ENCODE measurements around the gene DYRK1A.

Gene DYRK1A

DNA sequence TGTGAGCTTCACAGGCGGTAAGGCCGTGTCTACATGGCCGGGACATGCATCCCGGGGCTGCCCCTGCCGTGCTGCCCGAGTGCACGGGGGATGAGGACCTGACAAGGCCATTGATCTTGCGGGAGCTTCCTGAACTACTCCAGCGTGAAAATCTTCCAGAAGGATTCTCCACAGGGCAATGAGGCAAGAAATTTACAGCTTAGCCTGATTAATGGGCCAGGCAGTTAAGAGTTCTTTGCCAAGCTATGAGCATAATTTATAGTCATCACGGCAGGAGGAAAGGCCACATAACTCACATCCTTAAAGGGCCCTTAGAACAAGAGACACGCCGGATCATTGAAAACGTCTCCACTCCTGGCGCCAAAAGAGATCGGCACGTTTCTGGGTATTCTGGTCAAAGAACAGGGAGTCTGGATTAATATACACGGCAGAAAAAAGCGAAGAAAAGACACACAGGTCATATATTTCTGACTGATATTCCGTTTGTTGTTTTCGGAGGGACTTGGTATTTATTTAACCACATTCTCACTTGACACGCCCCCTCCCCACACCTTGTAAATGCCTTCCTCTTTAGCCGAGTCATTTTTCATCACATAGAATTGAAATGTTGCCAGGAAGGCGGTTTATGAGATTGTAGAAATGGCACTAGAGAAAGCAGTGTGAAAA lies 180.5 kb downstream of the DYRK1A start (continued):
- TF ChIP-seq ZNF24 (tag by site-specific recombination; IDR thresholded peaks at IDR 0.05) (peak; percentile 76; the same call in 1 of the 2 replicates), ZNF791 (tag by site-specific recombination; IDR thresholded peaks at IDR 0.05) (no peak), ZNF600 (tag by site-specific recombination; IDR thresholded peaks at IDR 0.05) (peak; percentile 35), MEIS1 (CRISPR knock-in tag; IDR thresholded peaks at IDR 0.05; ENCODE audit: borderline replicate concordance) (no peak), GLI4 (tag by site-specific recombination; IDR thresholded peaks at IDR 0.05) (no peak), ZNF114 (tag by site-specific recombination; IDR thresholded peaks at IDR 0.05) (no peak), GLI2 (tag by site-specific recombination; IDR thresholded peaks at IDR 0.05; ENCODE audit: borderline replicate concordance, low read depth) (no peak; the same call in 1 of the 2 replicates), SP3 (tag by site-specific recombination; IDR thresholded peaks at IDR 0.05) (peak; percentile 61), ZNF266 (tag by site-specific recombination; IDR thresholded peaks at IDR 0.05; ENCODE audit: low read depth) (no peak), ZNF529 (tag by site-specific recombination; IDR thresholded peaks at IDR 0.05; ENCODE audit: insufficient replicate concordance) (no peak), WT1 (tag by site-specific recombination; IDR thresholded peaks at IDR 0.05) (peak; percentile 94), ZNF571 (tag by site-specific recombination; IDR thresholded peaks at IDR 0.05) (no peak), ZNF16 (tag by site-specific recombination; IDR thresholded peaks at IDR 0.05; ENCODE audit: low read depth) (no peak), ZNF843 (tag by site-specific recombination; IDR thresholded peaks at IDR 0.05) (peak; percentile 93), RBAK (tag by site-specific recombination; IDR thresholded peaks at IDR 0.05) (no peak)
- TF ChIP-seq, protein P1, sequence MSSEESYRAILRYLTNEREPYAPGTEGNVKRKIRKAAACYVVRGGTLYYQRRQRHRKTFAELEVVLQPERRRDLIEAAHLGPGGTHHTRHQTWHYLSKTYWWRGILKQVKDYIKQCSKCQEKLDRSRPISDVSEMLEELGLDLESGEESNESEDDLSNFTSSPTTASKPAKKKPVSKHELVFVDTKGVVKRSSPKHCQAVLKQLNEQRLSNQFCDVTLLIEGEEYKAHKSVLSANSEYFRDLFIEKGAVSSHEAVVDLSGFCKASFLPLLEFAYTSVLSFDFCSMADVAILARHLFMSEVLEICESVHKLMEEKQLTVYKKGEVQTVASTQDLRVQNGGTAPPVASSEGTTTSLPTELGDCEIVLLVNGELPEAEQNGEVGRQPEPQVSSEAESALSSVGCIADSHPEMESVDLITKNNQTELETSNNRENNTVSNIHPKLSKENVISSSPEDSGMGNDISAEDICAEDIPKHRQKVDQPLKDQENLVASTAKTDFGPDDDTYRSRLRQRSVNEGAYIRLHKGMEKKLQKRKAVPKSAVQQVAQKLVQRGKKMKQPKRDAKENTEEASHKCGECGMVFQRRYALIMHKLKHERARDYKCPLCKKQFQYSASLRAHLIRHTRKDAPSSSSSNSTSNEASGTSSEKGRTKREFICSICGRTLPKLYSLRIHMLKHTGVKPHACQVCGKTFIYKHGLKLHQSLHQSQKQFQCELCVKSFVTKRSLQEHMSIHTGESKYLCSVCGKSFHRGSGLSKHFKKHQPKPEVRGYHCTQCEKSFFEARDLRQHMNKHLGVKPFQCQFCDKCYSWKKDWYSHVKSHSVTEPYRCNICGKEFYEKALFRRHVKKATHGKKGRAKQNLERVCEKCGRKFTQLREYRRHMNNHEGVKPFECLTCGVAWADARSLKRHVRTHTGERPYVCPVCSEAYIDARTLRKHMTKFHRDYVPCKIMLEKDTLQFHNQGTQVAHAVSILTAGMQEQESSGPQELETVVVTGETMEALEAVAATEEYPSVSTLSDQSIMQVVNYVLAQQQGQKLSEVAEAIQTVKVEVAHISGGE (tag by site-specific recombination; conservative IDR thresholded peaks at IDR 0.05; ENCODE audit: low read depth), result 0 out of 2 replicates have a peak, but pooled peaks have one; percentile 18
- TF ChIP-seq, protein P2, sequence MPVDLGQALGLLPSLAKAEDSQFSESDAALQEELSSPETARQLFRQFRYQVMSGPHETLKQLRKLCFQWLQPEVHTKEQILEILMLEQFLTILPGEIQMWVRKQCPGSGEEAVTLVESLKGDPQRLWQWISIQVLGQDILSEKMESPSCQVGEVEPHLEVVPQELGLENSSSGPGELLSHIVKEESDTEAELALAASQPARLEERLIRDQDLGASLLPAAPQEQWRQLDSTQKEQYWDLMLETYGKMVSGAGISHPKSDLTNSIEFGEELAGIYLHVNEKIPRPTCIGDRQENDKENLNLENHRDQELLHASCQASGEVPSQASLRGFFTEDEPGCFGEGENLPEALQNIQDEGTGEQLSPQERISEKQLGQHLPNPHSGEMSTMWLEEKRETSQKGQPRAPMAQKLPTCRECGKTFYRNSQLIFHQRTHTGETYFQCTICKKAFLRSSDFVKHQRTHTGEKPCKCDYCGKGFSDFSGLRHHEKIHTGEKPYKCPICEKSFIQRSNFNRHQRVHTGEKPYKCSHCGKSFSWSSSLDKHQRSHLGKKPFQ (tag by site-specific recombination; IDR thresholded peaks at IDR 0.05), result peak; percentile 78
- TF ChIP-seq, protein P3, sequence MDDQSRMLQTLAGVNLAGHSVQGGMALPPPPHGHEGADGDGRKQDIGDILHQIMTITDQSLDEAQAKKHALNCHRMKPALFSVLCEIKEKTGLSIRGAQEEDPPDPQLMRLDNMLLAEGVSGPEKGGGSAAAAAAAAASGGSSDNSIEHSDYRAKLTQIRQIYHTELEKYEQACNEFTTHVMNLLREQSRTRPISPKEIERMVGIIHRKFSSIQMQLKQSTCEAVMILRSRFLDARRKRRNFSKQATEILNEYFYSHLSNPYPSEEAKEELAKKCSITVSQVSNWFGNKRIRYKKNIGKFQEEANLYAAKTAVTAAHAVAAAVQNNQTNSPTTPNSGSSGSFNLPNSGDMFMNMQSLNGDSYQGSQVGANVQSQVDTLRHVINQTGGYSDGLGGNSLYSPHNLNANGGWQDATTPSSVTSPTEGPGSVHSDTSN (CRISPR knock-in tag; IDR thresholded peaks at IDR 0.05), result no peak
- TF ChIP-seq, protein P4, sequence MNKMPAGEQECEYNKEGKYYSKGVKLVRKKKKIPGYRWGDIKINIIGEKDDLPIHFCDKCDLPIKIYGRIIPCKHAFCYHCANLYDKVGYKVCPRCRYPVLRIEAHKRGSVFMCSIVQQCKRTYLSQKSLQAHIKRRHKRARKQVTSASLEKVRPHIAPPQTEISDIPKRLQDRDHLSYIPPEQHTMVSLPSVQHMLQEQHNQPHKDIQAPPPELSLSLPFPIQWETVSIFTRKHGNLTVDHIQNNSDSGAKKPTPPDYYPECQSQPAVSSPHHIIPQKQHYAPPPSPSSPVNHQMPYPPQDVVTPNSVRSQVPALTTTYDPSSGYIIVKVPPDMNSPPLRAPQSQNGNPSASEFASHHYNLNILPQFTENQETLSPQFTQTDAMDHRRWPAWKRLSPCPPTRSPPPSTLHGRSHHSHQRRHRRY (tag by site-specific recombination; IDR thresholded peaks at IDR 0.05), result no peak
- TF ChIP-seq, protein P5, sequence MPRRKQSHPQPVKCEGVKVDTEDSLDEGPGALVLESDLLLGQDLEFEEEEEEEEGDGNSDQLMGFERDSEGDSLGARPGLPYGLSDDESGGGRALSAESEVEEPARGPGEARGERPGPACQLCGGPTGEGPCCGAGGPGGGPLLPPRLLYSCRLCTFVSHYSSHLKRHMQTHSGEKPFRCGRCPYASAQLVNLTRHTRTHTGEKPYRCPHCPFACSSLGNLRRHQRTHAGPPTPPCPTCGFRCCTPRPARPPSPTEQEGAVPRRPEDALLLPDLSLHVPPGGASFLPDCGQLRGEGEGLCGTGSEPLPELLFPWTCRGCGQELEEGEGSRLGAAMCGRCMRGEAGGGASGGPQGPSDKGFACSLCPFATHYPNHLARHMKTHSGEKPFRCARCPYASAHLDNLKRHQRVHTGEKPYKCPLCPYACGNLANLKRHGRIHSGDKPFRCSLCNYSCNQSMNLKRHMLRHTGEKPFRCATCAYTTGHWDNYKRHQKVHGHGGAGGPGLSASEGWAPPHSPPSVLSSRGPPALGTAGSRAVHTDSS (tag by site-specific recombination; IDR thresholded peaks at IDR 0.05), result 0 out of 2 replicates have a peak, but pooled peaks have one; percentile 52
- TF ChIP-seq, protein P6, sequence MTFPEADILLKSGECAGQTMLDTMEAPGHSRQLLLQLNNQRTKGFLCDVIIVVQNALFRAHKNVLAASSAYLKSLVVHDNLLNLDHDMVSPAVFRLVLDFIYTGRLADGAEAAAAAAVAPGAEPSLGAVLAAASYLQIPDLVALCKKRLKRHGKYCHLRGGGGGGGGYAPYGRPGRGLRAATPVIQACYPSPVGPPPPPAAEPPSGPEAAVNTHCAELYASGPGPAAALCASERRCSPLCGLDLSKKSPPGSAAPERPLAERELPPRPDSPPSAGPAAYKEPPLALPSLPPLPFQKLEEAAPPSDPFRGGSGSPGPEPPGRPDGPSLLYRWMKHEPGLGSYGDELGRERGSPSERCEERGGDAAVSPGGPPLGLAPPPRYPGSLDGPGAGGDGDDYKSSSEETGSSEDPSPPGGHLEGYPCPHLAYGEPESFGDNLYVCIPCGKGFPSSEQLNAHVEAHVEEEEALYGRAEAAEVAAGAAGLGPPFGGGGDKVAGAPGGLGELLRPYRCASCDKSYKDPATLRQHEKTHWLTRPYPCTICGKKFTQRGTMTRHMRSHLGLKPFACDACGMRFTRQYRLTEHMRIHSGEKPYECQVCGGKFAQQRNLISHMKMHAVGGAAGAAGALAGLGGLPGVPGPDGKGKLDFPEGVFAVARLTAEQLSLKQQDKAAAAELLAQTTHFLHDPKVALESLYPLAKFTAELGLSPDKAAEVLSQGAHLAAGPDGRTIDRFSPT (tag by site-specific recombination; IDR thresholded peaks at IDR 0.05), result no peak
- TF ChIP-seq, protein P7, sequence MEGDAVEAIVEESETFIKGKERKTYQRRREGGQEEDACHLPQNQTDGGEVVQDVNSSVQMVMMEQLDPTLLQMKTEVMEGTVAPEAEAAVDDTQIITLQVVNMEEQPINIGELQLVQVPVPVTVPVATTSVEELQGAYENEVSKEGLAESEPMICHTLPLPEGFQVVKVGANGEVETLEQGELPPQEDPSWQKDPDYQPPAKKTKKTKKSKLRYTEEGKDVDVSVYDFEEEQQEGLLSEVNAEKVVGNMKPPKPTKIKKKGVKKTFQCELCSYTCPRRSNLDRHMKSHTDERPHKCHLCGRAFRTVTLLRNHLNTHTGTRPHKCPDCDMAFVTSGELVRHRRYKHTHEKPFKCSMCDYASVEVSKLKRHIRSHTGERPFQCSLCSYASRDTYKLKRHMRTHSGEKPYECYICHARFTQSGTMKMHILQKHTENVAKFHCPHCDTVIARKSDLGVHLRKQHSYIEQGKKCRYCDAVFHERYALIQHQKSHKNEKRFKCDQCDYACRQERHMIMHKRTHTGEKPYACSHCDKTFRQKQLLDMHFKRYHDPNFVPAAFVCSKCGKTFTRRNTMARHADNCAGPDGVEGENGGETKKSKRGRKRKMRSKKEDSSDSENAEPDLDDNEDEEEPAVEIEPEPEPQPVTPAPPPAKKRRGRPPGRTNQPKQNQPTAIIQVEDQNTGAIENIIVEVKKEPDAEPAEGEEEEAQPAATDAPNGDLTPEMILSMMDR (tag by site-specific recombination; IDR thresholded peaks at IDR 0.05), result no peak
- TF ChIP-seq, protein P8, sequence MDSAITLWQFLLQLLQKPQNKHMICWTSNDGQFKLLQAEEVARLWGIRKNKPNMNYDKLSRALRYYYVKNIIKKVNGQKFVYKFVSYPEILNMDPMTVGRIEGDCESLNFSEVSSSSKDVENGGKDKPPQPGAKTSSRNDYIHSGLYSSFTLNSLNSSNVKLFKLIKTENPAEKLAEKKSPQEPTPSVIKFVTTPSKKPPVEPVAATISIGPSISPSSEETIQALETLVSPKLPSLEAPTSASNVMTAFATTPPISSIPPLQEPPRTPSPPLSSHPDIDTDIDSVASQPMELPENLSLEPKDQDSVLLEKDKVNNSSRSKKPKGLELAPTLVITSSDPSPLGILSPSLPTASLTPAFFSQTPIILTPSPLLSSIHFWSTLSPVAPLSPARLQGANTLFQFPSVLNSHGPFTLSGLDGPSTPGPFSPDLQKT (IDR thresholded peaks at IDR 0.05; ENCODE audit: borderline replicate concordance, low read depth, low read length), result no peak

All from HEK293 (cell line).